IPS-15b (cell line): ENCODE results near the gene PACS1.

Experiments
- H3K27me3 ChIP-seq: one replicate; pipeline ENCODE4 v1.6.1; 2013; ENCODE audit warnings: low read length; ENCODE audit not compliant: control insufficient read depth, insufficient read depth
- H3K36me3 ChIP-seq: one replicate; pipeline ENCODE4 v1.6.1; 2013; ENCODE audit warnings: low read length; ENCODE audit not compliant: control insufficient read depth, insufficient read depth
- H3K4me1 ChIP-seq: one replicate; pipeline ENCODE4 v1.6.1; 2013; ENCODE audit warnings: mild to moderate bottlenecking, low read length; ENCODE audit not compliant: control insufficient read depth, insufficient read depth
- H3K4me3 ChIP-seq: one replicate; pipeline ENCODE4 v1.5.1; 2013; ENCODE audit warnings: low read depth, low read length
- H3K9ac ChIP-seq: one replicate; pipeline ENCODE4 v1.6.1; 2013; ENCODE audit warnings: low read depth, mild to moderate bottlenecking, low read length
- H3K9me3 ChIP-seq: one replicate; pipeline ENCODE4 v1.6.1; 2013; ENCODE audit warnings: mild to moderate bottlenecking, low read length; ENCODE audit not compliant: control insufficient read depth, insufficient read depth

PACS1 gene

DNA sequence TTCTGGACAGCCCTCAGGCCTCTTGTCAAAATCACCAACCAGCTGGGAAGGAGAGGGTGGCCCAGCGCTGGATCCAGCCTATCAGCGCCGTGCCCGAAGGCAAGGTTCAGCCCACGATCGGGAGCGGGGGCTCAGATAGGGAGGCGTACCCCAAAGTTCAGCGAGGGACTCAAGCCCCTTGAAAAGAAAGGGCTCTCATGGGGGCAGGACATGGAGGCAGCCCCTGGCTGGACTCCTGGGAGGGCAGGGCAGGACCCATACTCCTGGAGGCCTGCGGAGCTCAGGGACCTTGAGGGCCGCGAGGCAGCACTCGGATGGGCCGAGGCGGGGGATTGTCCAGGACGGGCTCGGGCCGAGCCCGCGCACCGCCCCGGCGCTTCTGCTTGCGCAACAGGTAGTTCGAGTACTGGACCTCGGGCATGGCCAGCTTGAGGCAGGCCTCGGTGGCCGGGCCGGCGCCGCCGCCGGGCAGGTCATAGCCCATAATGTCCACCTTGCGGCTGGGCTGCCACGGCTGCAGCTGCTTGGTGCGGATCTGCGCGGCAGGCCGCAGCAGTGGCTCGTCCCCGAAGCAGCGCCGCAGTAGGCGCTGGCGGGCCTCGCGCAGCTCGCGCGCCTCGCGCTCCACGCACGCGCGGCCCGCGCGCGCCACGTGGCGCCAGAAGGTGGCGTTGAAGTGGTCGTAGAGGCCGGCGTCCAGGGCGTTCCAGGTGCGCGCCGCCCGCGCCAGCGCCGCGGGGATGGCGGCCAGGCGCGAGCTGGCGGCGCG is 27.7 kb upstream of the PACS1 start:
- Histone ChIP-seq H3K36me3 (peaks cover 15% of the 10 kb centered on the region), H3K4me3 (no peak overlapping the region), H3K9ac (no peak overlapping the region), H3K27me3 (no peaks in the 10 kb centered on the region), H3K9me3 (no peaks in the 10 kb centered on the region), H3K4me1 (peaks cover 4% of the 10 kb centered on the region)

- H3K4me1 ChIP-seq, result peaks cover 4% of the 10 kb centered on the region
- no peak overlapping the region for H3K4me3 ChIP-seq
- H3K9me3 ChIP-seq, result no peaks in the 10 kb centered on the region
- no peaks in the 10 kb centered on the region for H3K27me3 ChIP-seq
- H3K9ac ChIP-seq, result no peak overlapping the region
- H3K36me3 ChIP-seq, result peaks cover 15% of the 10 kb centered on the region
Measured at GRCh38 chr11:66042996-66043906, 26.8 kb upstream of the PACS1 start.

DNA sequence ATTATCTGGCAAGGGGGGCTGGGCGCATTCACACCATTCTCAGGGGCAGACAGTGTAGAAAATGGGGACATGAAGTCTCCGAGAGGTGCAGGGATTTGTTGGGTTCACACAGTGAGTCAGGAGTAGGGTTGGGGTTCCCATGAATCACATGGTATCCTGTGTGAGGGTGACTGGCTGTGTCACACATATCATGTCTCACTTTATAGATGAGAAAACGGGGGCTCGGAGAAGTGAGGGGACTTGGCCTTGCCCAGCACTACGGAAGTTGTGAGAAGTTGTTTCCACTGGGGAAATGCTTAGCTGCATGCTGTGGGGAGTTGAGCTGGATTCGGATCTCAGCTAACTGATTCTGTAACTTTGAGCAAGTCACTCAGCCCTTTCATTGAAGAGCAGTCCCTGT is 25.3 kb upstream of the PACS1 start:
- H3K27me3 ChIP-seq, result no peaks in the 10 kb centered on the region
- no peak overlapping the region for H3K4me3 ChIP-seq
- H3K4me1 ChIP-seq, result peaks cover 8% of the 10 kb centered on the region
- peaks cover 15% of the 10 kb centered on the region for H3K36me3 ChIP-seq
- no peak overlapping the region for H3K9ac ChIP-seq
- no peaks in the 10 kb centered on the region for H3K9me3 ChIP-seq

GRCh38 chr11:66045177-66045639 is 24.9 kb upstream of the PACS1 start:
- Histone ChIP-seq H3K4me3 (no peak overlapping the region), H3K9ac (no peak overlapping the region)

DNA sequence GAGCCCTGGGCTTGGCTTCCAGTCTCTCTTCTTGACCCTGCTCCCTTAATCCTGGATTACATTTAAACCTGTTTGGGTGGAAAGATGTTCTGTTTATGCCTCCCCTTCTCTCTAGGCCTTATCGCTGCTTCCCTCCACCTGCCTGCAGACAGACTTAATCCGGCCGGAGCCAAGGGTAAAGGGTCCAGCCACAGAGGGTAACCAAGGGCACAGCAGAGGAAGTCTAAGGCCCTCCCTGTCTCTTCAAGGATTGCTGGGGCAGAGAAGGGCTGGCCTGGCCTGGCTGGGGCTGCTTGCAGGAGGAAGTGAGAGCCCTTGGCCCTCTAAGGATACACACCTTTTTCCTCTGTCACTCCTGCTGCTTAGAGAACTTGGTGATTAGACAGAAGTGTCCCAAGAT is 23.2 kb upstream of the PACS1 start:
- Histone ChIP-seq H3K4me1 (peaks cover 11% of the 10 kb centered on the region), H3K4me3 (no peak overlapping the region), H3K27me3 (no peaks in the 10 kb centered on the region), H3K9ac (no peak overlapping the region), H3K36me3 (peaks cover 12% of the 10 kb centered on the region), H3K9me3 (no peaks in the 10 kb centered on the region)

More at GRCh38 chr11:66045177-66045639, 24.9 kb upstream of the PACS1 start:
- Histone ChIP-seq H3K36me3 (peaks cover 15% of the 10 kb centered on the region), H3K27me3 (no peaks in the 10 kb centered on the region), H3K9me3 (no peaks in the 10 kb centered on the region), H3K4me1 (peaks cover 8% of the 10 kb centered on the region)

DNA sequence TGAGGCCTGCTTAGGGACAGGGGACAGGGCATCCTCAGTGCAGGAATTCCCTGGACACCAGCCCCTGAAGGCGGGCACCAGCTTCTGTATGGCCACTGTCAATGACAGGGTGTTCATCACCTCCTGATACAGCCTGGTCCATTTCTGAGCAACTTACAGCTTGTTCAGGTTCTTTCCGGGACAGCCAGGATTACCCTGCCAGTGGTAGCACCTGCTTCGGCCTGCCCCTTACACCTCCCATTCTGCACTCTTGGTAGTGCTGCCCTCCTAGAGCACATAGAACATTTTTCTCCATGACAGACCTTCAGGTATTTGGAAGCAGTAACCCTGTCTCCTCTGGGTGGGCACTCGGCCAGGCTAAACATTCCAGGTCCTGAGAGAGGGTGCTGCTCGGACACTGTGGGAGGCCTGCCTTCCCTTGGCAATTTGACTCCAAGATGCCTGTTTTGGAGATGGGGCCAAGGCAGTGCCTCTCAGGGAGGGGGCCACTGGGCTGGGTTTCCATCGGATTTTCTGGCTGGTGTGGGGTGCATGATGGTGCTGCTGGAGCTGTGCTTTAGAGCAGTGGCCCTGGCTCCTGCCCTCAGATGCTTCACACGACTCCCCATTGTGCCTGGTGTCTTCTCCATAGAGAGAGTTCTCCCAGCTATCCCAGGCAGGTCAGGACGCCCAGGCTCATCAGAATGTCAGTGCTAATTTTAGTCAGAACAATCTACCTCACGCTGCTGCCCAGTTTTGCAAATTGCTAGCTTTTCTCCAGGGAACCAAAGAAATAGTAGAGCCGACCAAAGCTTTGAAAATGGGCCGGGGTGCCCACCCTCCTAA is 22.3 kb upstream of the PACS1 start:
- Histone ChIP-seq H3K27me3 (no peaks in the 10 kb centered on the region), H3K9me3 (no peaks in the 10 kb centered on the region), H3K9ac (no peak overlapping the region), H3K4me1 (peaks cover 11% of the 10 kb centered on the region), H3K36me3 (peaks cover 10% of the 10 kb centered on the region), H3K4me3 (peak overlapping the region; percentile 81)

GRCh38 chr11:66048547-66049323 is 21.3 kb upstream of the PACS1 start, which contains the start of gene GAL3ST3:
Gene GAL3ST3 (minus strand): TSS chr11:66049161. CDS start chr11:66045415, 3,746 bp downstream.
- peak within 1 kb of the TSS; percentile 81 for H3K4me3 ChIP-seq
- peaks cover 15% of the 10 kb centered on the region for H3K4me1 ChIP-seq
- peak within 1 kb of the TSS; percentile 26 for H3K9ac ChIP-seq

DNA sequence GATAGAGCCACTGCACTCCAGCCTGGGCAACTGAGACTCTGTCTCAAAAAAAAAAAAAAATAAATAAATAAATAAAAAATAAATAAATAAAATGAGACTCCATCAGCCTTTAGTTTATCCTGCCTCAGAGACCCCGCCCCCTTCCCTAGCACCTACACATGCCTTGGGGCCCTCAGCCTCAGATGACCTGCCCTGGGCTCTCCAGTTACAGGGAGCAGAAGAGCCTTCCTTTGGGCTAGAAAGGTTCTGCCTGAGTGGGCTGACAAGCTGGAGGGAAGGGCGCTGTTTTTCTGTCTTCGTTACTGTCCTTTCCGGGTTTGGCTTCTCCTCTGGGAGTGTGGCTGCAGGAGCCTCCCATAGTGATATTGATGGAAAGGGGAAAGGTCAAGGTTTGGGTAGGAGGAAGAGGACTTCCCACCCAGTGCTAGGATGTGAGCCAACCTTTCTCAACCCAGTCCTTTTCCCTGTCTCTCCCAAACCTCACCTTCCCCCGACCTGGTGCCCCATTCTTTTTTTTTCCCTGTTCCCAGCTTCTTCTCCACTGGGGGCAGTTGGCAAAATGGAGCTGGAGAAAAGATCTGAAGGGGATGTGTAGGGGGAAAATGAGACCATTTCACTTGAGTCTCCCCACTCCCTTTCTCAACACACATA is 19.4 kb upstream of the PACS1 start:
- Histone ChIP-seq H3K9me3 (no peaks in the 10 kb centered on the region), H3K4me3 (peak overlapping the region; percentile 96), H3K27me3 (no peaks in the 10 kb centered on the region), H3K9ac (peak overlapping the region; percentile 92), H3K4me1 (peaks cover 11% of the 10 kb centered on the region), H3K36me3 (peaks cover 16% of the 10 kb centered on the region)

More at GRCh38 chr11:66048547-66049323, 21.3 kb upstream of the PACS1 start, which contains the start of gene GAL3ST3:
- peaks cover 5% of the 10 kb centered on the region for H3K36me3 ChIP-seq
- no peaks in the 10 kb centered on the region for H3K27me3 ChIP-seq
- no peaks in the 10 kb centered on the region for H3K9me3 ChIP-seq

DNA sequence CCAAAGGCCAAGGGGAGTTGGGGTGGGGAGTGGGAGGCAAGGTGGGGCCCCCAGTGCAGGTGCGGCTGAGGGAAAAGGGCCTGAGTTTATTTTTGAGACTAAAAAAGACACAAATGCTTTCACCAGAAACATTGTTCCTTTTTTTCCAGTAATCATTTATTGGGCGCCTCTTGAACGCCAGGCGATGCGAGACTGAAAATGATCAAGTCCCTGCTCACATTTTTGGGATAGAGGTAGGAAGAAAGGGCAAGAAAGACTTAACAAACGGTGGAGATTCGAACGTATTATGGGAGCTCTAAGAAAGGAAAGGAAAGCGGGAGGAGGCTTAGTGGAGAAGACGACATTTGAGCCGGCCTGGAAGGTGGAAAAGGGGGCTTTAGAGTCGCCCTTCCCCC is 18.7 kb upstream of the PACS1 start:
- Histone ChIP-seq H3K9ac (peak overlapping the region; percentile 92), H3K36me3 (peaks cover 16% of the 10 kb centered on the region), H3K9me3 (no peaks in the 10 kb centered on the region), H3K4me3 (peak overlapping the region; percentile 96), H3K27me3 (no peaks in the 10 kb centered on the region), H3K4me1 (peaks cover 11% of the 10 kb centered on the region)
